C1 segment of cervical spinal cord (tissue), 14 donors: Measurements from ENCODE around the gene SKIC3.

Source experiments
- DNase-seq, 14 donors: peaks; one replicate each; lab custom pipeline; 2025; lab: John Stamatoyannopoulos, UW

SKIC3 gene

DNA sequence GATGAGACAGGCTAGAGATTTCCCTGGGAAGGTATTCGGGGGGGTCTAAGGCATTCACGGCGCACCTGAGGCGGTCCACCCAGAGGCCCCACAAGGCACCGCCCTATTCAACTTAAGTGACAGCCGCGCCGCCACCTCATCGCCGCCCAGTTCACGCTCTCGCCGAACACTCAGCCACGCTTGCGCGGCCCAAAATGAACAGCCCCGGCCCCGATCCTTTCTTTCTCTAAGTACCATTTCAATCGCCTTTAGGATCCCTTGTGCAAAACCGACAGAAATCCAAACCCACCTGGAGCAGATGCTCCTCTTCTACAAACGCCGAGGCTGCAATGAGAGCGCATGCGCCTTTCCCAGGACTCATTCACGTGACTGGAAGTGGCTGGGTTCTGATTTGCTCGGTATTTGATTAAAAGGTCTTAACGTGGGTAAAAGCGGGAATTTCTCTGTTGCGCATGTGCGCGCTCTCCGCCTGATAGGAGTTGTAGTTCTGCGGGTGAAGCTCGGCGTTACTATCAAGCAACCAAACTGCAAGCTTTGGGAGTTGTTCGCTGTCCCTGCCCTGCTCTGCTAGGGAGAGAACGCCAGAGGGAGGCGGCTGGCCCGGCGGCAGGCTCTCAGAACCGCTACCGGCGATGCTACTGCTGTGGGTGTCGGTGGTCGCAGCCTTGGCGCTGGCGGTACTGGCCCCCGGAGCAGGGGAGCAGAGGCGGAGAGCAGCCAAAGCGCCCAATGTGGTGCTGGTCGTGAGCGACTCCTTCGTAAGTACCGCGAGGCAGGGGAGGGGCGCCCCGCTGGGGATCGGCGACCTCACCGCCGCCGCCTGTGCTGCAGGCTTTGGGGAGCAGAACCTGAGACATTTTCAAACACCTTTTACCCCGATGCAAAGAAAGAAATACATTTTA, at the start of gene SKIC3, which contains the start of gene ARSK:
Gene SKIC3 (minus strand): TSS at position 331 of the 902 bp plus-strand sequence. CDS start 7,827 bp downstream, outside the sequence.
Gene ARSK (plus strand): TSS at position 455 of the 902 bp plus-strand sequence. CDS start 178 bp downstream, at position 633.
- peak; percentile 60 to 96 (median 92) for DNase-seq

DNA sequence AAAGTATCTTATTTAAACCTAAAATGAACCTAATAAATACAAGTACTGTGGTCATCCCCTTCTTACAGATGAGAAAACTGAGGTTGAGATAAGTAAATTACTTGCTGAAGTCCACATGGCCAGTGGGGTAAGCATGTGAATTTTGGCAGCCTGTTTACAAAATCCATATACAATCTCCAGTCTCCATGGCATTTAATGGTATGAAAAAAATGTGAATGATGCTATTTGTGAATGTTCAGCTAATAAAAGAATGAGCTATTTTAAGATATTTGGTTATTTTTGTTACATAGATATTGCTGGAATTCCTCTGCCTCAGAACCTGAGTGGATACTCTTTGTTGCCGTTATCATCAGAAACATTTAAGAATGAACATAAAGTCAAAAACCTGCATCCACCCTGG, 45.8 kb upstream of the SKIC3 start:
- DNase-seq: no peak

GRCh38 chr5:95599252-95599651, 44.5 kb upstream of the SKIC3 start:
- DNase-seq: no peak

DNA sequence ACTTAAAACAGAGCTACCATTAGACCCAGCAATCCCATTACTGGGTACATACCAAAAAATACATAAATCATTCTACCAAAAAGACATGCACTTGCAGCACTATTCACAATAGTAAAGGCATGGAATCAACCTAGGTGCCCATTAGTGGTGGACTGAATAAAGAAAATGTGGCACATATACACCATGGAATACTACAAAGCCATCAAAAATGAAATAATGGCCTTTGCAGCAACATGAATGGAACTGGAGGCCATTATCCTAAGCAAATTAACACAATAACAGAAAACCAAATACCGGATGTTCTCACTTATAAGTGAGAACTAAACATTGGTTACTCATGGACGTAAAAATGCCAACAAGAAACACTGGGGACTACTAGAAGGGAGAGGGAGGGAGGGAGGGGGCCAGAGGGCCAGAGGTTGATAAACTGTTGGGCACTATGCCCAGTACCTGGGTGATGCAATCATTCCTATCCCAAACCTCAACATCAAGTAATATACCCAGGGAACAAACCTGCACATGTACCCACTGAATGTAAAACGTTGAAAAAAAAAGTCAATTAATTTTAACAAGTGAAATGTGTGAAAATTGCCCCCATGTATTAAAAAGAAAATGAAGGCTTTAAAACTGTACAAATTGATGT, 40.6 kb upstream of the SKIC3 start:
- DNase-seq: no peak

GRCh38 chr5:95591490-95591901, 36.7 kb upstream of the SKIC3 start:
- DNase-seq: no peak

GRCh38 chr5:95590880-95591279, 36.1 kb upstream of the SKIC3 start:
- DNase-seq: no peak

GRCh38 chr5:95583992-95584391, 29.2 kb upstream of the SKIC3 start:
- DNase-seq: no peak

DNA sequence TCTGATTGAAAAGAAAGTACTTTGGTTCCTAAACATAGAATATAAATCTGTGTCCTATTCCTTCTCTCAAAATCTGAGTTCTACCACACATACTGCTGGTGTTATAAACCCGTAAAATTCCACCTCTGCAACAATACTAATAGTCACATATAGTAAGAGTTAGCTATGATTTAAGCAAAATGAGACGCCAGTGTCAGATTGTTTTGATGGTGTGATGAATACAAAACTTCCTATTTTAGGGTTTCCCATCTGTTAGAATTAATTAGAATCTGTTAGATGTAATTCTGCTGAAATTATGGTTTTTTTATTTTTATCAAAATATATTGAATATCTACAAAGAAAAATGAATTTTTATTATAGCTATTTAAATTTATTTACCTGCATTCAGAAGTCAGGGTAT, 26.8 kb upstream of the SKIC3 start:
- no peak for DNase-seq

- no peak for DNase-seq
These were observed 17.2 kb upstream of the SKIC3 start for GRCh38 chr5:95572016-95572415.

GRCh38 chr5:95565280-95565920, 10.6 kb upstream of the SKIC3 start:
- no peak for DNase-seq

- DNase-seq: no peak
These were observed 9.7 kb upstream of the SKIC3 start for GRCh38 chr5:95564450-95564849.

DNA sequence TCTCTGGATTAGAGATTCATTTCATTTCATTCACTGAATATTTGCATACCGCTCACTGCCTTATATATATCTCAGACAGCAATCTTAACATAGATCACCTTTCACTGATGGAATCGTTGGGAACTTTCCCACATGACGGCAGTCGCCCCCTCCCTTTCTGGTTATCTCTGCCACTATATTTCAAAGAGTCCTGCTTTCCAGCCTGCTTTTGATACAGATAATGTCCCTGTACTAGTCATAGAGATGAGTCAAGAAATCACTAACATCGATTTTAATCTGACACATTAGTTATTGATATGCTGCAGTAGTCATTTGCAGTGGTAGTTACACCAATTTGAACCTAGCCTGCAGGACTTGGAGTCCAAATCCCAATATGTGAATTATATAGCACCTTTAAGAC, 8.6 kb upstream of the SKIC3 start:
- DNase-seq: no peak

- DNase-seq: no peak
These were observed 7.5 kb upstream of the SKIC3 start for GRCh38 chr5:95562282-95562681.

DNA sequence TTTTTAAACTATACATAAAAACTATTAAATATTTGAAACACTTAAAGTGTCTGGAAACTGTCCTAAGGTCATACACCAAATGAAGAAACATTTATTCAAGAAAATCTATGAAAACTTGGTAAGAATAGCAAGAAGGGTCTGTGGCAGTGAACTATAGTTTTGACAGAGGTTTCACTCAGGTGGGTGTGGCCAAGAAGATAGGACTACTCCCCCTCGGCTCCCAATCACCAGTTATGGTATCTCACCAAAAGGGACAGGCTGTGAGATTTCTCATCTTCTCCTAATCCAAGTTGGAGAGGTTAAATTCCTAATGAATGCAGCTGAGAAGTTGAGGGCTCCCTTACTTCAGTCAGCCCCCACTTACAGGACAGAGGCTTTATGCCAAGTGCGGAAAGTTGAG, 3.1 kb upstream of the SKIC3 start:
- DNase-seq: no peak

DNA sequence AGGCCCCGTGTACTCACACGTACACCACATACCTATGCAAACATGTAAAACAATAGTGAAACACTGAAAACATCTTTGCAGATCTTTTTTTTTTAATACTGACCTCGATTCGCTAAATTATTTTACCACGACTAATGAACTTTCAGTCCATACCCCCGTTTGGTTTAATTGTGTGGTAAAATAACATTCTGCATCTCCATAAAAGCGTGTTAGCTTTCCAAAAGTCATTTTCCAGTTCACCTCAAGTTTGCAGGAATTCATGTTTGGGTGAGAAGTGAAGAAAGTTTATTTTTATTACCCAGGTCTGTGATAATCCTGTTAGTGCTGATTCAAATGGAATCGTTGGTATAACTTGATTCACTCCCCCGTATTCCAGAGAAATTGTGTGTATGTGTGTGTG, 776 bp upstream of the SKIC3 start:
- DNase-seq: no peak

GRCh38 chr5:95554331-95554646, 488 bp downstream of the SKIC3 start:
- peak in 1 of 14 donors; percentile 51 for DNase-seq

DNA sequence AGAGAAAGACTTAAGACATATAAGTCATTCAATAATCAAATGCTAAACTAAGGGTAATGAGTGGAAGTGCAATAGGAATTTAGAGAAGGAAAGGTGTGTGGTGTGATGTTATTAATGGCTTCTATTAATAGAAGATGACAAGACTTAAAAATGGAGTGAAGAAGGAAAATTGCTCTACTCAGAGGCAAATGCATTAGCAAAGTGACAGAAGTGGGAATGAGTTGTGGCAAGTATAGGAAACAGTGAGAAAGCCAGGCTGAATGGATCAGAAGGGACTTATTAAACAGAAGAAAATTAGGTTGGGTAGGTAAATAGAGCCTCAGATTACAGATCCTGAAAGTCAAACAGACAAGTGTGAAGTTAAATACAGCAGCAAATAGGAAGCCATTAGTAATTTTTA, 5.7 kb downstream of the SKIC3 start:
- DNase-seq: no peak

GRCh38 chr5:95543017-95543705, 11.6 kb downstream of the SKIC3 start:
- no peak for DNase-seq

GRCh38 chr5:95537501-95537900, 17.3 kb downstream of the SKIC3 start:
- no peak for DNase-seq

- no peak for DNase-seq
These were observed 21.0 kb downstream of the SKIC3 start for GRCh38 chr5:95533761-95534160.

GRCh38 chr5:95533106-95533505, 21.7 kb downstream of the SKIC3 start:
- no peak for DNase-seq

- no peak for DNase-seq
These were observed 22.4 kb downstream of the SKIC3 start for GRCh38 chr5:95532415-95532814.
